ENCODE measurements around the gene REPIN1.

REPIN1 gene

GRCh38 chr7:150367677-150368095 lies 936 bp upstream of the REPIN1 start:
- Histone ChIP-seq H3K36me3 (ENCODE audit: control insufficient read depth in 2 of 2, insufficient read depth in 2 of 2, low read length in 2 of 2) (peaks cover 6 to 16% of the 10 kb centered on the region in 2 donors), H3K9me3 (ENCODE audit: control insufficient read depth in 2 of 2, low read length in 2 of 2) (no peaks in the 10 kb centered on the region), H3K27ac (ENCODE audit: low read depth in 2 of 2, low read length in 2 of 2) (peak overlapping the region; percentile 94 to 96), H3K9ac (ENCODE audit: low read depth in 1 of 2, low read length in 2 of 2) (peak overlapping the region; percentile 83 to 85), H3K4me1 (ENCODE audit: control insufficient read depth in 2 of 2, insufficient read depth in 2 of 2, low read length in 2 of 2) (peaks cover 36 to 40% of the 10 kb centered on the region in 2 donors), H3K4me3 (ENCODE audit: low read length in 2 of 2) (peak overlapping the region; percentile 84 to 97), H3K27me3 (ENCODE audit: control insufficient read depth in 2 of 2, insufficient read depth in 2 of 2, low read length in 2 of 2) (no peaks in the 10 kb centered on the region)

DNA sequence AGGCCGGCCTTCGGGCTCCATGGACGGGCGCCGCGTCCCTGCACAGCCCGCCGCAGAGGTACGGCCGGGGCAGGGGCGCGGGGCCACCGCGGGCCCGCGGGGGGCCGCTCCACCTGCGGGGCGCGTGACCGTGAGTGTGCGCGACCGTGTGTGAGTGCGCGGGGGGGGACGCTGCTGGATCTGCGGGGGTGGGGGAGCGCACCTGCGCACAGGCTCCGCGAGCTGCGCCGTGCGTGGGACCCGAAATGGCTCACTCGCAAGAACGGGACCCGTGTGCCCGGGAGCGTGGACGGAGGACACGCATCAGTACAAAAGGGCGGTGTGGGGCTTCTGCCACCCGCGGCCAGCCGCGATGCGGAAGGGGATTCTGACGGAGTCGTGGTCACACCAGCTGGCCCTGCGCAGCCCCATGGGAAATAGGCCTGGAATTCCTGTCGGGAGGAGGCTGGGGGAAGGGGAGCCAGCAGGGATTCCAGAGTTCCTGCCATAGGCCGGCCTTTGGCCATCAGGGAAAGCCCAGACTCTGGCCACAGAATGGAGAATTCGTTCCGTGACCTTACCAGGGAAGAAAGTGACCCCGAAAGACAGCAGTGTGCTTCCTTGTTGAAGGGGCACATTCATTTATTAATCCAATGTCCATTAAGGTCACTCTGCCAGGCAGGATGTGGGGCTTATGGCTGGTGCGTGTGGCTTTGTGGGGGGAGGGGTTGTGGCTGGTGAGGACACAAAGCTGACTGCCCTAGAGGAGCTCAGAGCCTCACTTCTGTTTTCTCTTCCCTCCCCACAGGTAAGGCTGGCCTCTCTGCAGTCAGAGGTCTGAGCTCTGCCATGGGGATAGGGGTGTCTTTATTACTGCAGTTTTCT lies 494 bp downstream of the REPIN1 start:
- Histone ChIP-seq H3K4me3 (ENCODE audit: low read length in 2 of 2) (peak overlapping the region; percentile 84 to 97), H3K27ac (ENCODE audit: low read depth in 2 of 2, low read length in 2 of 2) (peak overlapping the region; percentile 94 to 96), H3K27me3 (ENCODE audit: control insufficient read depth in 2 of 2, insufficient read depth in 2 of 2, low read length in 2 of 2) (no peaks in the 10 kb centered on the region), H3K9me3 (ENCODE audit: control insufficient read depth in 2 of 2, low read length in 2 of 2) (no peaks in the 10 kb centered on the region), H3K9ac (ENCODE audit: low read depth in 1 of 2, low read length in 2 of 2) (peak overlapping the region; percentile 83 to 92), H3K4me1 (ENCODE audit: control insufficient read depth in 2 of 2, insufficient read depth in 2 of 2, low read length in 2 of 2) (peaks cover 49 to 50% of the 10 kb centered on the region in 2 donors), H3K36me3 (ENCODE audit: control insufficient read depth in 2 of 2, insufficient read depth in 2 of 2, low read length in 2 of 2) (peaks cover 11 to 28% of the 10 kb centered on the region in 2 donors)

GRCh38 chr7:150369748-150370501 lies 1.3 kb downstream of the REPIN1 start:
- H3K27ac ChIP-seq (ENCODE audit: low read depth in 2 of 2, low read length in 2 of 2) = peak overlapping the region; percentile 94 to 96
- peak overlapping the region; percentile 83 to 92 for H3K9ac ChIP-seq (ENCODE audit: low read depth in 1 of 2, low read length in 2 of 2)
- no peaks in the 10 kb centered on the region for H3K27me3 ChIP-seq (ENCODE audit: control insufficient read depth in 2 of 2, insufficient read depth in 2 of 2, low read length in 2 of 2)
- peaks cover 11 to 30% of the 10 kb centered on the region in 2 donors for H3K36me3 ChIP-seq (ENCODE audit: control insufficient read depth in 2 of 2, insufficient read depth in 2 of 2, low read length in 2 of 2)
- H3K4me1 ChIP-seq (ENCODE audit: control insufficient read depth in 2 of 2, insufficient read depth in 2 of 2, low read length in 2 of 2) = peaks cover 49 to 56% of the 10 kb centered on the region in 2 donors
- no peaks in the 10 kb centered on the region for H3K9me3 ChIP-seq (ENCODE audit: control insufficient read depth in 2 of 2, low read length in 2 of 2)
- peak overlapping the region; percentile 84 to 97 for H3K4me3 ChIP-seq (ENCODE audit: low read length in 2 of 2)

GRCh38 chr7:150370612-150371071 lies 2.0 kb downstream of the REPIN1 start:
- H3K4me3 ChIP-seq (ENCODE audit: low read length in 2 of 2) = peak overlapping the region; percentile 84 to 97
- H3K27me3 ChIP-seq (ENCODE audit: control insufficient read depth in 2 of 2, insufficient read depth in 2 of 2, low read length in 2 of 2) = no peaks in the 10 kb centered on the region
- peaks cover 11 to 30% of the 10 kb centered on the region in 2 donors for H3K36me3 ChIP-seq (ENCODE audit: control insufficient read depth in 2 of 2, insufficient read depth in 2 of 2, low read length in 2 of 2)
- H3K9ac ChIP-seq (ENCODE audit: low read depth in 1 of 2, low read length in 2 of 2) = peak overlapping the region; percentile 83 to 92
- H3K4me1 ChIP-seq (ENCODE audit: control insufficient read depth in 2 of 2, insufficient read depth in 2 of 2, low read length in 2 of 2) = peaks cover 51 to 57% of the 10 kb centered on the region in 2 donors
- no peaks in the 10 kb centered on the region for H3K9me3 ChIP-seq (ENCODE audit: control insufficient read depth in 2 of 2, low read length in 2 of 2)
- peak overlapping the region; percentile 94 to 96 for H3K27ac ChIP-seq (ENCODE audit: low read depth in 2 of 2, low read length in 2 of 2)

- Histone ChIP-seq H3K27ac (ENCODE audit: low read depth in 2 of 2, low read length in 2 of 2) (peak overlapping the region; percentile 94 to 96), H3K9ac (ENCODE audit: low read depth in 1 of 2, low read length in 2 of 2) (peak overlapping the region; percentile 83 to 92), H3K4me1 (ENCODE audit: control insufficient read depth in 2 of 2, insufficient read depth in 2 of 2, low read length in 2 of 2) (peaks cover 54 to 64% of the 10 kb centered on the region in 2 donors), H3K36me3 (ENCODE audit: control insufficient read depth in 2 of 2, insufficient read depth in 2 of 2, low read length in 2 of 2) (peaks cover 11 to 30% of the 10 kb centered on the region in 2 donors), H3K9me3 (ENCODE audit: control insufficient read depth in 2 of 2, low read length in 2 of 2) (no peaks in the 10 kb centered on the region), H3K4me3 (ENCODE audit: low read length in 2 of 2) (peak overlapping the region; percentile 66 to 97), H3K27me3 (ENCODE audit: control insufficient read depth in 2 of 2, insufficient read depth in 2 of 2, low read length in 2 of 2) (no peaks in the 10 kb centered on the region)
Observed at GRCh38 chr7:150371131-150371995, 2.7 kb downstream of the REPIN1 start.

GRCh38 chr7:150371996-150372270 lies 3.3 kb downstream of the REPIN1 start:
- peak overlapping the region; percentile 65 to 66 for H3K4me3 ChIP-seq (ENCODE audit: low read length in 2 of 2)
- H3K36me3 ChIP-seq (ENCODE audit: control insufficient read depth in 2 of 2, insufficient read depth in 2 of 2, low read length in 2 of 2) = peaks cover 11 to 30% of the 10 kb centered on the region in 2 donors
- H3K9me3 ChIP-seq (ENCODE audit: control insufficient read depth in 2 of 2, low read length in 2 of 2) = no peaks in the 10 kb centered on the region
- no peaks in the 10 kb centered on the region for H3K27me3 ChIP-seq (ENCODE audit: control insufficient read depth in 2 of 2, insufficient read depth in 2 of 2, low read length in 2 of 2)
- peak overlapping the region in 1 of 2 donors; percentile 83 for H3K9ac ChIP-seq (ENCODE audit: low read depth in 1 of 2, low read length in 2 of 2)
- H3K27ac ChIP-seq (ENCODE audit: low read depth in 2 of 2, low read length in 2 of 2) = peak overlapping the region; percentile 94 to 96
- H3K4me1 ChIP-seq (ENCODE audit: control insufficient read depth in 2 of 2, insufficient read depth in 2 of 2, low read length in 2 of 2) = peaks cover 60 to 69% of the 10 kb centered on the region in 2 donors

DNA sequence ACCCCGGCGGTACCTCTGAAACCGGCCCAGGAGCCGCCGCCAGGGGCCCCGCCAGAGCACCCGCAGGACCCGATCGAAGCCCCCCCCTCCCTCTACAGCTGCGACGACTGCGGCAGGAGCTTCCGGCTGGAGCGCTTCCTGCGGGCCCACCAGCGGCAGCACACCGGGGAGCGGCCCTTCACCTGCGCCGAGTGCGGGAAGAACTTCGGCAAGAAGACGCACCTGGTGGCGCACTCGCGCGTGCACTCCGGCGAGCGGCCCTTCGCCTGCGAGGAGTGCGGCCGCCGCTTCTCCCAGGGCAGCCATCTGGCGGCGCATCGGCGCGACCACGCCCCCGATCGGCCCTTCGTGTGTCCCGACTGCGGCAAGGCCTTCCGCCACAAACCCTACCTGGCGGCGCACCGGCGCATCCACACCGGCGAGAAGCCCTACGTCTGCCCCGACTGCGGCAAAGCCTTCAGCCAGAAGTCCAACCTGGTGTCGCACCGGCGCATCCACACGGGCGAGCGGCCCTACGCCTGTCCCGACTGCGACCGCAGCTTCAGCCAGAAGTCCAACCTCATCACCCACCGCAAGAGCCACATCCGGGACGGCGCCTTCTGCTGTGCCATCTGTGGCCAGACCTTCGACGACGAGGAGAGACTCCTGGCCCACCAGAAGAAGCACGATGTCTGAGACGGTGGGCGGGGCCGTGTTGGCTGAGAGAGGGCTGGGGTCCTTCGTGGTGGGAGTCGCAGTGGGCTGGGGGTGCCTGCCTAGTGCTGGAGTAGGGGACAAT lies 3.8 kb downstream of the REPIN1 start:
- Histone ChIP-seq H3K9me3 (ENCODE audit: control insufficient read depth in 2 of 2, low read length in 2 of 2) (no peaks in the 10 kb centered on the region), H3K9ac (ENCODE audit: low read depth in 1 of 2, low read length in 2 of 2) (peak overlapping the region; percentile 61 to 83), H3K36me3 (ENCODE audit: control insufficient read depth in 2 of 2, insufficient read depth in 2 of 2, low read length in 2 of 2) (peaks cover 11 to 30% of the 10 kb centered on the region in 2 donors), H3K27ac (ENCODE audit: low read depth in 2 of 2, low read length in 2 of 2) (peak overlapping the region; percentile 94 to 96), H3K4me1 (ENCODE audit: control insufficient read depth in 2 of 2, insufficient read depth in 2 of 2, low read length in 2 of 2) (peaks cover 63 to 70% of the 10 kb centered on the region in 2 donors), H3K4me3 (ENCODE audit: low read length in 2 of 2) (peak overlapping the region; percentile 65 to 66), H3K27me3 (ENCODE audit: control insufficient read depth in 2 of 2, insufficient read depth in 2 of 2, low read length in 2 of 2) (no peaks in the 10 kb centered on the region)

GRCh38 chr7:150373049-150373801 lies 4.6 kb downstream of the REPIN1 start:
- Histone ChIP-seq H3K9me3 (ENCODE audit: control insufficient read depth in 2 of 2, low read length in 2 of 2) (no peaks in the 10 kb centered on the region), H3K9ac (ENCODE audit: low read depth in 1 of 2, low read length in 2 of 2) (peak overlapping the region; percentile 61 to 83), H3K27ac (ENCODE audit: low read depth in 2 of 2, low read length in 2 of 2) (peak overlapping the region; percentile 94 to 96), H3K4me1 (ENCODE audit: control insufficient read depth in 2 of 2, insufficient read depth in 2 of 2, low read length in 2 of 2) (peaks cover 61 to 70% of the 10 kb centered on the region in 2 donors), H3K4me3 (ENCODE audit: low read length in 2 of 2) (peak overlapping the region; percentile 65 to 66), H3K27me3 (ENCODE audit: control insufficient read depth in 2 of 2, insufficient read depth in 2 of 2, low read length in 2 of 2) (no peaks in the 10 kb centered on the region), H3K36me3 (ENCODE audit: control insufficient read depth in 2 of 2, insufficient read depth in 2 of 2, low read length in 2 of 2) (peaks cover 11 to 30% of the 10 kb centered on the region in 2 donors)
